Loucy (cell line): ENCODE measurements around the gene GAS6.

Experiments used
- H2AFZ ChIP-seq: fragments of 200-600 bp; sonication (generic); 2 replicates; pipeline ENCODE4 v1.6.0; 2016; ENCODE audit warnings: antibody characterized with exemption, mild to moderate bottlenecking, low read length, moderate library complexity
- H3F3A ChIP-seq: fragments of 200-600 bp; 2 replicates; pipeline ENCODE4 v1.6.0; 2016; ENCODE audit warnings: antibody characterized with exemption, low read depth, mild to moderate bottlenecking
- H3K27me3 ChIP-seq: fragments of 200-600 bp; sonication (generic); 2 replicates; pipeline ENCODE4 v1.6.1; 2014; ENCODE audit warnings: low read length, mild to moderate bottlenecking; ENCODE audit not compliant: insufficient read depth, poor library complexity, severe bottlenecking
- H3K36me3 ChIP-seq: fragments of 200-600 bp; sonication (generic); 2 replicates; pipeline ENCODE4 v1.6.1; 2016; ENCODE audit warnings: low read length; ENCODE audit not compliant: insufficient read depth
- H3K4me1 ChIP-seq: fragments of 200-600 bp; sonication (generic); 2 replicates; pipeline ENCODE4 v1.5.1; 2014; ENCODE audit warnings: low read length, mild to moderate bottlenecking; ENCODE audit not compliant: insufficient read depth, poor library complexity, severe bottlenecking
- H3K4me2 ChIP-seq: fragments of 200-600 bp; sonication (generic); 2 replicates; pipeline ENCODE4 v1.6.0; 2014; ENCODE audit warnings: antibody characterized with exemption, low read length, low read depth, mild to moderate bottlenecking; ENCODE audit not compliant: poor library complexity, severe bottlenecking
- H3K4me3 ChIP-seq: fragments of 200-600 bp; sonication (generic); 2 replicates; pipeline ENCODE4 v1.5.1; 2014; ENCODE audit warnings: low read length, mild to moderate bottlenecking, mixed read lengths; ENCODE audit not compliant: poor library complexity, severe bottlenecking
- H3K79me2 ChIP-seq: fragments of 200-600 bp; sonication (generic); 2 replicates; pipeline ENCODE4 v1.6.1; 2014; ENCODE audit warnings: low read length; ENCODE audit not compliant: insufficient read depth
- H3K9ac ChIP-seq: fragments of 200-600 bp; sonication (generic); 2 replicates; pipeline ENCODE4 v1.6.0; 2014; ENCODE audit warnings: mild to moderate bottlenecking, low read depth, low read length, moderate library complexity; ENCODE audit not compliant: poor library complexity, severe bottlenecking
- H3K9me2 ChIP-seq: fragments of 200-600 bp; sonication (generic); replicated peaks from 2 replicates; pipeline ENCODE4 v1.6.1; 2016; ENCODE audit warnings: low read depth, low read length, mixed read lengths
- H3K9me3 ChIP-seq: fragments of 200-600 bp; sonication (generic); 2 replicates; pipeline ENCODE4 v1.6.1; 2014; ENCODE audit warnings: mild to moderate bottlenecking, antibody characterized with exemption, low read length, low read depth; ENCODE audit not compliant: insufficient read depth
- H4K20me1 ChIP-seq: fragments of 200-600 bp; sonication (generic); 2 replicates; pipeline ENCODE4 v1.6.0; 2014; ENCODE audit warnings: antibody characterized with exemption, low read length, mild to moderate bottlenecking; ENCODE audit not compliant: insufficient read depth, poor library complexity, severe bottlenecking
- CTCF ChIP-seq: fragments of 200-600 bp; sonication (generic); conservative IDR thresholded peaks from 2 replicates; pipeline ENCODE4 v1.5.1; 2014; ENCODE audit warnings: mild to moderate bottlenecking, antibody characterized with exemption, low read length
- EZH2phosphoT487 ChIP-seq: fragments of 200-600 bp; IDR thresholded peaks from 2 replicates; pipeline ENCODE4 v1.6.1; 2018; ENCODE audit warnings: antibody characterized with exemption, mild to moderate bottlenecking, moderate library complexity, borderline replicate concordance

Gene GAS6

GRCh38 chr13:113883921-113884804 is 20.3 kb upstream of the GAS6 start:
- Histone ChIP-seq H3K9me3 (no peaks in the 10 kb centered on the region), H3K9ac (no peak overlapping the region), H3K27me3 (no peaks in the 10 kb centered on the region), H3K4me1 (peaks cover 35% of the 10 kb centered on the region), H3K36me3 (no peaks in the 10 kb centered on the region), H3K79me2 (no peaks in the 10 kb centered on the region), H3K9me2 (no peaks in the 10 kb centered on the region), H4K20me1 (no peaks in the 10 kb centered on the region), H3K4me3 (no peak overlapping the region), H3F3A (no peaks in the 10 kb centered on the region), H2AFZ (no peak overlapping the region), H3K4me2 (no peak overlapping the region)
- TF ChIP-seq CTCF (no peak), EZH2phosphoT487 (no peak)

DNA sequence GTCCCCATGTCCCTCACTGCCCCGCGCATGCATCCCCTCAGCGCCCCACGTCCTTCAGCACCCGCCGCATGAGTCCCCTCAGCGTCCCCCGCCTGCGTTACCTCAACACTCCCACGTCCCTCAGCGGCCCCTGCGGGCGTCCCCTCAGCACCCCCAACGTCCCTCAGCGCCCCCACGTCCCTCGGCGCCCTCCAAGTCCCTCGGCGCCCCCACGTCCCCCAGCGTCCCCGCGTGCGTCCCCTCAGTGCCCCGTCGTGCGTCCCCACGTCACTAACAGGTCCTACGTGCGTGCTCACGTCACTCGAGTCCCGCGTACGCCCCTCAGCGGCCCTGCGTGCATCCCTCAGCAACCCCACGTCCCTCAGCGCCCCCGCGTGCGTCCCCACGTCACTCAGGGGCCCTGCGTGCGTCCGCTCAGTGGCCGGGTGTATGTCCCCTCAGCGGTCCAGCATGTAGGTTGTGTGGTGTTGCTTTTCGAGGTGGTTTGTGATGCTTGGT is 19.5 kb upstream of the GAS6 start:
- no peaks in the 10 kb centered on the region for H3F3A ChIP-seq

DNA sequence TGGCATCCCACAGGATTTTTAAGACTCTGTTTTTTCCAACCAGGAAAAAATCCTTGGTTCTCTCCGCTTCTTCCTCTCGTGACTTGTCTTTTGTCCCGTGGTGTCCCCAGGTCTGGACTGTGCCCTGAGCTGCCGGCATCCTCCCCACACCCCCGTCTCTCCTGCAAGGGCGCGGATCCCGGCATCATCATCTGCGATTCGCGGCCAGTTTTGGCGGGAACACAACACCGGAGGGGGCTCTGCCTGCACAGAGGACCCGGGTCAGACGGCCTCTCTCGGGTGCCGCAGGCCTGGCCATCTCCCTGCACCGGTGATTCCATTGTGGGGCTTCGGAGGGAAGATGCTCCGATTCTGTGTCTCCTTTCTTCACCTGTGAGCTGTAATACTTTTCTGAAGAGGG is 18.8 kb upstream of the GAS6 start:
- Histone ChIP-seq H3K79me2 (no peaks in the 10 kb centered on the region), H4K20me1 (no peaks in the 10 kb centered on the region), H3K27me3 (no peaks in the 10 kb centered on the region), H3K9me3 (no peaks in the 10 kb centered on the region), H3K4me3 (no peak overlapping the region), H3K9ac (no peak overlapping the region), H3K9me2 (no peaks in the 10 kb centered on the region), H3K4me2 (peak overlapping the region; percentile 46), H3K4me1 (peaks cover 35% of the 10 kb centered on the region), H3K36me3 (no peaks in the 10 kb centered on the region), H2AFZ (no peak overlapping the region), H3F3A (no peaks in the 10 kb centered on the region)
- TF ChIP-seq EZH2phosphoT487: no peak
- TF ChIP-seq CTCF: no peak

More for the DNA sequence above, 19.5 kb upstream of the GAS6 start:
- Histone ChIP-seq H3K4me3 (no peak overlapping the region), H3K79me2 (no peaks in the 10 kb centered on the region), H3K9me2 (no peaks in the 10 kb centered on the region), H4K20me1 (no peaks in the 10 kb centered on the region), H3K4me1 (peaks cover 35% of the 10 kb centered on the region), H3K36me3 (no peaks in the 10 kb centered on the region), H3K4me2 (no peak overlapping the region), H3K9ac (no peak overlapping the region), H2AFZ (no peak overlapping the region), H3K27me3 (no peaks in the 10 kb centered on the region), H3K9me3 (no peaks in the 10 kb centered on the region)
- TF ChIP-seq CTCF: no peak
- TF ChIP-seq EZH2phosphoT487: no peak
